Measurements from ENCODE around the gene WDR31.
"Not testable (repeated sequence)": the region's sequence is repeated elsewhere in the genome, so short reads cannot be mapped to it uniquely, and the experiment has no call there.

Gene WDR31

GRCh38 chr9:113340011-113340699 is at the start of gene WDR31:
WDR31 (minus strand) TSS chr9:113340275; CDS start chr9:113332022, 8,253 bp downstream.
- FAIRE-seq = no peak
- peak; percentile 89 for DNase-seq (ENCODE audit: insufficient read length, low spot score)
- TF ChIP-seq CTCF (IDR thresholded peaks at IDR 0.05; ENCODE audit: insufficient read depth, missing control alignments) = no peak

GRCh38 chr9:113389451-113389850 is 49.4 kb upstream of the WDR31 start:
- TF ChIP-seq CTCF (IDR thresholded peaks at IDR 0.05; ENCODE audit: insufficient read depth, missing control alignments) = no peak
- FAIRE-seq (no peak), DNase-seq (ENCODE audit: insufficient read length, low spot score) (no peak)

- TF ChIP-seq CTCF (IDR thresholded peaks at IDR 0.05; ENCODE audit: insufficient read depth, missing control alignments) = no peak
- FAIRE-seq (no peak), DNase-seq (ENCODE audit: insufficient read length, low spot score) (no peak)
Measured at GRCh38 chr9:113388833-113389232, 48.8 kb upstream of the WDR31 start.

GRCh38 chr9:113387560-113388230 is 47.6 kb upstream of the WDR31 start:
- FAIRE-seq (no peak), DNase-seq (ENCODE audit: insufficient read length, low spot score) (no peak)
- TF ChIP-seq CTCF (IDR thresholded peaks at IDR 0.05; ENCODE audit: insufficient read depth, missing control alignments) = no peak

- no peak for FAIRE-seq
- no peak for DNase-seq (ENCODE audit: insufficient read length, low spot score)
- no peak for TF ChIP-seq CTCF (IDR thresholded peaks at IDR 0.05; ENCODE audit: insufficient read depth, missing control alignments)
Measured at GRCh38 chr9:113386571-113387393, 46.7 kb upstream of the WDR31 start.

- TF ChIP-seq CTCF (IDR thresholded peaks at IDR 0.05; ENCODE audit: insufficient read depth, missing control alignments) = no peak
- DNase-seq (ENCODE audit: insufficient read length, low spot score) (no peak), FAIRE-seq (no peak)
Measured at GRCh38 chr9:113381909-113382411, 41.9 kb upstream of the WDR31 start.

GRCh38 chr9:113381441-113381840 is 41.4 kb upstream of the WDR31 start:
- not testable (repeated sequence) for FAIRE-seq; DNase-seq (ENCODE audit: insufficient read length, low spot score)
